RKO (cell line): ENCODE data around the gene FXR1.

Experiments
- DNase-seq: peaks from one replicate; pipeline ENCODE4 v3.0.0-alpha.2; 2016; ENCODE audit warnings: low spot score

The FXR1 gene

GRCh38 chr3:181008796-181009195, 96.3 kb downstream of the FXR1 start:
- DNase-seq: no peak

- no peak for DNase-seq
Measured at GRCh38 chr3:181009225-181009624, 96.8 kb downstream of the FXR1 start.

GRCh38 chr3:181017690-181018089, 105.2 kb downstream of the FXR1 start:
- DNase-seq: no peak

- DNase-seq: no peak
Measured at GRCh38 chr3:181025204-181025603, 112.7 kb downstream of the FXR1 start.

- no peak for DNase-seq
Measured at GRCh38 chr3:181030948-181031347, 118.5 kb downstream of the FXR1 start.
